Nephron progenitor cell (in vitro differentiated cells): ENCODE data around the gene TC2N.
"Not testable (repeated sequence)": the region's sequence is repeated elsewhere in the genome, so short reads cannot be mapped to it uniquely, and the experiment has no call there.

Experiments used
- DNase-seq: peaks from one replicate; pipeline ENCODE4 v3.0.0; 2021
- H3K27ac Mint-ChIP-seq: 2 replicates; pipeline ENCODE4 v1.8.0; 2021; ENCODE audit warnings: mild to moderate bottlenecking, moderate library complexity, mixed read lengths
- H3K27me3 Mint-ChIP-seq: 2 replicates; pipeline ENCODE4 v1.8.0; 2021; ENCODE audit warnings: mild to moderate bottlenecking, low read depth, mixed read lengths; ENCODE audit not compliant: poor library complexity
- H3K36me3 Mint-ChIP-seq: 2 replicates; pipeline ENCODE4 v1.8.0; 2021; ENCODE audit warnings: low read depth, mixed read lengths
- H3K4me1 Mint-ChIP-seq: 2 replicates; pipeline ENCODE4 v1.8.0; 2021; ENCODE audit warnings: mixed read lengths
- H3K4me3 Mint-ChIP-seq: 2 replicates; pipeline ENCODE4 v1.8.0; 2021; ENCODE audit warnings: mild to moderate bottlenecking, moderate library complexity, mixed read lengths
- H3K9me3 Mint-ChIP-seq: 2 replicates; pipeline ENCODE4 v1.8.0; 2021; ENCODE audit warnings: mild to moderate bottlenecking, moderate library complexity, mixed read lengths
- TF ChIP-seq, protein P1 (sequence below): fragments of 200-600 bp; sonication (generic); IDR thresholded peaks from 2 replicates; pipeline ENCODE4 v1.5.0; 2021; ENCODE audit warnings: antibody characterized with exemption

Gene TC2N

DNA sequence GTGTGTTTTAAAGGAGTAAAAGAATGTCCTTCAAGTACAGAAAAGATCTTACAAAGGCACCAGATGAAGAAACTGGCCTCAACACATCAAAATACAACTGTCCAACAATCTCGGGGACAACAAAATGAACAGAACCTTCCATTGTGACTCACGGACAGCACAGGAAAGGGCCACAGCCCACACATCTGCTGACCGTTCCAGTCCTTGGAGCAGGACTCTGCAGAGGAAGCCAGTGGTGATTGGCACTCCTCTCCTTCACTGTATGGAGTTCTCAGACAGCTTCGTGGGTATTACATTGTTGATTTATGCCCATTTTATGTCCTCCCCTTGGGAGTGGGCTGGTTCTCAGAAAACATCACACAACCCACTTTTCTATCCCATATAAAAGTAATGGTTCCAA lies 32.5 kb upstream of the TC2N start:
- H3K36me3 Mint-ChIP-seq, result no peaks in the 10 kb centered on the region
- no peaks in the 10 kb centered on the region for H3K9me3 Mint-ChIP-seq
- peaks cover 7% of the 10 kb centered on the region for H3K4me1 Mint-ChIP-seq
- no peak overlapping the region for H3K27ac Mint-ChIP-seq
- TF ChIP-seq, protein P1, sequence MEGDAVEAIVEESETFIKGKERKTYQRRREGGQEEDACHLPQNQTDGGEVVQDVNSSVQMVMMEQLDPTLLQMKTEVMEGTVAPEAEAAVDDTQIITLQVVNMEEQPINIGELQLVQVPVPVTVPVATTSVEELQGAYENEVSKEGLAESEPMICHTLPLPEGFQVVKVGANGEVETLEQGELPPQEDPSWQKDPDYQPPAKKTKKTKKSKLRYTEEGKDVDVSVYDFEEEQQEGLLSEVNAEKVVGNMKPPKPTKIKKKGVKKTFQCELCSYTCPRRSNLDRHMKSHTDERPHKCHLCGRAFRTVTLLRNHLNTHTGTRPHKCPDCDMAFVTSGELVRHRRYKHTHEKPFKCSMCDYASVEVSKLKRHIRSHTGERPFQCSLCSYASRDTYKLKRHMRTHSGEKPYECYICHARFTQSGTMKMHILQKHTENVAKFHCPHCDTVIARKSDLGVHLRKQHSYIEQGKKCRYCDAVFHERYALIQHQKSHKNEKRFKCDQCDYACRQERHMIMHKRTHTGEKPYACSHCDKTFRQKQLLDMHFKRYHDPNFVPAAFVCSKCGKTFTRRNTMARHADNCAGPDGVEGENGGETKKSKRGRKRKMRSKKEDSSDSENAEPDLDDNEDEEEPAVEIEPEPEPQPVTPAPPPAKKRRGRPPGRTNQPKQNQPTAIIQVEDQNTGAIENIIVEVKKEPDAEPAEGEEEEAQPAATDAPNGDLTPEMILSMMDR, result no peak
- H3K27me3 Mint-ChIP-seq, result peaks cover 17% of the 10 kb centered on the region
- DNase-seq, result no peak
- H3K4me3 Mint-ChIP-seq, result no peak overlapping the region

- H3K36me3 Mint-ChIP-seq, result no peaks in the 10 kb centered on the region
- no peak for DNase-seq
- H3K9me3 Mint-ChIP-seq, result no peaks in the 10 kb centered on the region
- H3K4me1 Mint-ChIP-seq, result peaks cover 7% of the 10 kb centered on the region
- TF ChIP-seq, protein P1, result no peak
- peak overlapping the region; percentile 85 for H3K27ac Mint-ChIP-seq
- no peak overlapping the region for H3K4me3 Mint-ChIP-seq
- H3K27me3 Mint-ChIP-seq, result peaks cover 17% of the 10 kb centered on the region
Measured at GRCh38 chr14:91899213-91899612, 31.9 kb upstream of the TC2N start.

DNA sequence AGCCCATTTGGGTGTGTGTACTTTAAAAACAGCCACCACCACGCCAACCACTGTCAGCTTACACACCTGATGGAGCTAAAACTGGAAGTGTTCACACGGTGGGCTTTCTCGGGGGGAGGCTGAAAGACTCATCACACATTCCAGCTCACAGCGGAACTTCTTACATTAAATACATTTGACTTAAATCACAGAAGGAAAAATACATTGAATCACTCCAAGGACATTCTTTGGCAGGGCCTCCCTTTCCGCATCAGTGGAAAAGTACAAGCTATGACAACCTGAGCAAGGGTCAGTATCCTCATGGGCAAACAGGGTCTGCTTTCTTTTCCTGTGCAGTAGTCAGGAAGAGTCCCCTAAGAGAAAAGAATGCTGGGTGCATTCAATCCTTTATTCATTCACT lies 31.0 kb upstream of the TC2N start:
- no peak for DNase-seq
- no peak overlapping the region for H3K27ac Mint-ChIP-seq
- TF ChIP-seq, protein P1, result no peak
- H3K4me1 Mint-ChIP-seq, result peaks cover 7% of the 10 kb centered on the region
- no peak overlapping the region for H3K4me3 Mint-ChIP-seq
- peaks cover 17% of the 10 kb centered on the region for H3K27me3 Mint-ChIP-seq
- H3K36me3 Mint-ChIP-seq, result no peaks in the 10 kb centered on the region
- H3K9me3 Mint-ChIP-seq, result no peaks in the 10 kb centered on the region

- not testable (repeated sequence) for H3K27ac Mint-ChIP-seq, H3K4me3 Mint-ChIP-seq, H3K4me1 Mint-ChIP-seq, H3K9me3 Mint-ChIP-seq, DNase-seq, H3K36me3 Mint-ChIP-seq
- H3K27me3 Mint-ChIP-seq, result peaks cover 15% of the 10 kb centered on the region
Measured at GRCh38 chr14:91897716-91898115, 30.4 kb upstream of the TC2N start.

DNA sequence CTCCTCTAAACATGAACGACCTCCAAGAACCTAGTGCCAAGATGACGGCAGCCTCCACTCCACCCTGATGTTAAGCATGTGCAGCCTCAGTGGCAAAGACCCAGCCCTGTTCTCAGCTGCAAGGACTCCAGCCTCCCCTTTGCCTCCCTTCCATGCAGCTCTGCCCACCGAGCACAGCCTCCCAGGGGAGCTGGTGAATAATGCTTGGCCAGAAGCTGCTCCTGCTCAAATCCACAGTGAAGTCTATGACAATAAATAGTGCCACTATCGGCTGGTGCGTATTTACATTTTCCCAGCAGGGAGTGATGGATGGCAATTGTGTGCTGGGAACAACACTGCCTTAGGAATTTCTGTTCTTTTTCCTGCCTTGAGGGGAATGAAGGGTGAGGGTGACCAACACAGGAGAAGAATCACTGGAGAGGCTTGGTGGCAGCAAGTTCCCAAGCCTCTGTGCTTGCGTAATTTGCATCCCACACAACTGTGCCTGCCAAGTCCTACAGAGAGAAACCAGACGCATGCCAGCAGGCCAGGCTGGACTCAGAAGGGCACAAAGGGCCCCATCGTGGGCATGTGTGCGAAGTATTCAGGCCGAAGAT lies 29.9 kb upstream of the TC2N start:
- Mint-ChIP-seq H3K27ac (no peak overlapping the region), H3K27me3 (peaks cover 12% of the 10 kb centered on the region), H3K4me1 (peaks cover 7% of the 10 kb centered on the region), H3K36me3 (no peaks in the 10 kb centered on the region), H3K9me3 (no peaks in the 10 kb centered on the region), H3K4me3 (no peak overlapping the region)
- DNase-seq, result no peak
- TF ChIP-seq, protein P1, result no peak

- Mint-ChIP-seq H3K27me3 (peaks cover 12% of the 10 kb centered on the region), H3K4me1 (peaks cover 7% of the 10 kb centered on the region), H3K27ac (no peak overlapping the region), H3K4me3 (no peak overlapping the region), H3K36me3 (no peaks in the 10 kb centered on the region), H3K9me3 (no peaks in the 10 kb centered on the region)
- TF ChIP-seq, protein P1, result no peak
- DNase-seq, result no peak
Measured at GRCh38 chr14:91896419-91896818, 29.1 kb upstream of the TC2N start.
